ENCODE data around the gene ARRDC3.

DNA sequence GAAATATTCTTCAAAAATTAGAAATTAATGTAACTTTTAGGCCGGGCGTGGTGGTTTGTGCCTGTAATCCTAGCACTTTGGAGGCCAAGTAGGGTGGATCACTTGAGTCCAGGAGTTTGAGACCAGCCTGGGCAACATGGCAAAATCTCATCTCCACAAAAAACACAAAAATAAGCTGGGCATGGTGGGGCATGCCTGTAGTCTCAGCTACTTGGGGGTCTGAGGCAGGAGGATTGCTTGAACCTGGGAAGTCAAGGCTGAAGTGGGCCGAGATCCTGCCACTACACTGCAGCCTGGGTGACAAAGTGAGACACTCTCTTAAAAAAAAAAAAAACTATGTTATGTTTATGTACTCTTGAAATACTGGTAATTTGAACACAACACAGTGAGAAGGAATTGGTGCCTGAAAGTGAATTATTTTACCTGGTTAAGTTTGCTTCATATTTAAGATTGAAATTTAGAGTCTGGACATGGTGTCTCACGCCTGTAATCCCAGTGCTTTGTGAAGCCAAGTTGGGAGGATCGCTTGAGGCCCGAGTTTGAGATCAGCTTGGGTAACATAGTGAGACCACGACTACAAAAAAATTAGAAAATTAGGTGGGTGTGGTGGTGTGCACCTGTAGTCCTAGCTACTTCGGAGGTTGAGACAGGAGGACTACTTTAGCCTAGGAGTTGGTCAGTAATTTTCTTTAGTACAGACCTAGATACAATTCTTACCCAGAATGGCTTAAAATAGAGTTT, 15.0 kb downstream of the ARRDC3 start:
- TF ChIP-seq, protein P1, sequence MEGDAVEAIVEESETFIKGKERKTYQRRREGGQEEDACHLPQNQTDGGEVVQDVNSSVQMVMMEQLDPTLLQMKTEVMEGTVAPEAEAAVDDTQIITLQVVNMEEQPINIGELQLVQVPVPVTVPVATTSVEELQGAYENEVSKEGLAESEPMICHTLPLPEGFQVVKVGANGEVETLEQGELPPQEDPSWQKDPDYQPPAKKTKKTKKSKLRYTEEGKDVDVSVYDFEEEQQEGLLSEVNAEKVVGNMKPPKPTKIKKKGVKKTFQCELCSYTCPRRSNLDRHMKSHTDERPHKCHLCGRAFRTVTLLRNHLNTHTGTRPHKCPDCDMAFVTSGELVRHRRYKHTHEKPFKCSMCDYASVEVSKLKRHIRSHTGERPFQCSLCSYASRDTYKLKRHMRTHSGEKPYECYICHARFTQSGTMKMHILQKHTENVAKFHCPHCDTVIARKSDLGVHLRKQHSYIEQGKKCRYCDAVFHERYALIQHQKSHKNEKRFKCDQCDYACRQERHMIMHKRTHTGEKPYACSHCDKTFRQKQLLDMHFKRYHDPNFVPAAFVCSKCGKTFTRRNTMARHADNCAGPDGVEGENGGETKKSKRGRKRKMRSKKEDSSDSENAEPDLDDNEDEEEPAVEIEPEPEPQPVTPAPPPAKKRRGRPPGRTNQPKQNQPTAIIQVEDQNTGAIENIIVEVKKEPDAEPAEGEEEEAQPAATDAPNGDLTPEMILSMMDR (IDR thresholded peaks at IDR 0.05; ENCODE audit: extremely low read depth in 1 of 2, insufficient read depth in 1 of 2, low read depth in 1 of 2, low read length in 2 of 2) = no peak
- no peak for TF ChIP-seq GATA2 (IDR thresholded peaks at IDR 0.05; ENCODE audit: insufficient read depth, insufficient read length, low read depth, low read length)
- TF ChIP-seq POLR2A (IDR thresholded peaks at IDR 0.05; ENCODE audit: low read depth, low read length) = no peak
- no peak for TF ChIP-seq POLR2AphosphoS5 (IDR thresholded peaks at IDR 0.05; ENCODE audit: insufficient read depth, low read depth, low read length)
- no peak for TF ChIP-seq FOS (IDR thresholded peaks at IDR 0.05; ENCODE audit: borderline replicate concordance, insufficient read depth, low read length)
- TF ChIP-seq EZH2 (IDR thresholded peaks at IDR 0.05; ENCODE audit: borderline replicate concordance, low read depth, low read length, severe bottlenecking) = no peak
- no peak for TF ChIP-seq MYC (IDR thresholded peaks at IDR 0.05; ENCODE audit: low read depth, low read length)
- TF ChIP-seq, protein P2, sequence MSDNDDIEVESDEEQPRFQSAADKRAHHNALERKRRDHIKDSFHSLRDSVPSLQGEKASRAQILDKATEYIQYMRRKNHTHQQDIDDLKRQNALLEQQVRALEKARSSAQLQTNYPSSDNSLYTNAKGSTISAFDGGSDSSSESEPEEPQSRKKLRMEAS (IDR thresholded peaks at IDR 0.05; ENCODE audit: insufficient read depth, insufficient read length) = no peak
- no peak for TF ChIP-seq JUN (IDR thresholded peaks at IDR 0.05; ENCODE audit: borderline replicate concordance, insufficient read depth, insufficient read length, low read depth)
